Thyroid gland (tissue), 4 donors: Measurements from ENCODE around the gene DDA1. TPM values are rescaled to one million over a fixed set of nuclear protein-coding genes. Genes with fewer than 3 reads are reported as not detected.

Experiments used
- DNase-seq, 2 donors: peaks; one replicate each; pipeline ENCODE4 v3.0.0-alpha.2; 2019
- H3K27ac ChIP-seq, 3 donors: fragments of 200-600 bp; sonication (generic); 1 replicate in 2 of 3; 2 replicates in 1 of 3; pipeline ENCODE4 v1.5.1; 2016 to 2019; ENCODE audit warnings: mild to moderate bottlenecking in 1 of 3, moderate library complexity in 1 of 3
- H3K27me3 ChIP-seq: fragments of 200-600 bp; sonication (generic); one replicate; pipeline ENCODE4 v1.5.1; 2019
- H3K36me3 ChIP-seq, 2 donors: fragments of 200-600 bp; sonication (generic); one replicate each; pipeline ENCODE4 v1.5.1; 2016 to 2019
- H3K4me1 ChIP-seq, 2 donors: fragments of 200-600 bp; sonication (generic); one replicate each; pipeline ENCODE4 v1.5.1; 2017 to 2019
- H3K4me3 ChIP-seq, 3 donors: fragments of 200-600 bp; sonication (generic); replicated peaks in 1 of 3; 1 replicate in 2 of 3; 2 replicates in 1 of 3; pipeline ENCODE4 v1.5.1; 2016; ENCODE audit warnings: mild to moderate bottlenecking in 1 of 3
- H3K9me3 ChIP-seq: fragments of 200-600 bp; sonication (generic); one replicate; pipeline ENCODE4 v1.5.1; 2017
- CTCF ChIP-seq, 6 experiments: fragments of 200-600 bp in 3 of 6; fragments of 450-650 bp in 3 of 6; sonication (generic) in 3 of 6; IDR thresholded peaks; one replicate each; pipeline ENCODE4 v1.5.1; 2016 to 2019; ENCODE audit warnings: antibody characterized with exemption in 6 of 6, mild to moderate bottlenecking in 2 of 6, inconsistent platforms in 1 of 6, moderate library complexity in 1 of 6
- POLR2A ChIP-seq, 2 donors: fragments of 450-650 bp; IDR thresholded peaks; one replicate each; pipeline ENCODE4 v1.6.1; 2017; ENCODE audit warnings: antibody characterized with exemption in 2 of 2, mild to moderate bottlenecking in 2 of 2, moderate library complexity in 1 of 2
- WGBS, 2 donors: methylation state at CpG; one replicate each; pipeline ENCODE4 v1.1.5; 2017; 5-methylcytosine and 5-hydroxymethylcytosine counted together
- intact Hi-C: fragments of 100-400 bp; cut with DNase I; formaldehyde crosslinking; loops from one replicate; pipeline ENCODE4 v1.15.1; 2023
- total RNA-seq, 4 donors: library from RNA; depleted of rRNA; stranded (reverse); fragments of >200 nt; gene quantifications; one replicate each; pipeline ENCODE4 v1.2.3, GENCODE V29; 2016

Gene DDA1
- total RNA-seq, 4 donors from 2014 or later = 14.5 to 40.4 (median 20.1) TPM

- intact Hi-C loops = no loop called here
These were observed 26.2 kb downstream of the DDA1 start for GRCh38 chr19:17335575-17335974.

GRCh38 chr19:17336872-17337674 is 27.7 kb downstream of the DDA1 start, which contains the start of gene GTPBP3:
Gene GTPBP3, plus strand, starts transcription at chr19:17337553. Its CDS starts 59 bp downstream, at chr19:17337612.
- no peaks in the 10 kb centered on the region for H3K36me3 ChIP-seq
- no peaks in the 10 kb centered on the region for H3K27me3 ChIP-seq
- peak; percentile 99 for DNase-seq
- H3K27ac ChIP-seq = peak within 1 kb of the TSS; percentile 88 to 97 (median 94)
- H3K4me3 ChIP-seq = peak within 1 kb of the TSS; percentile 57 to 100 (median 94)
- no peaks in the 10 kb centered on the region for H3K9me3 ChIP-seq
- TF ChIP-seq CTCF (IDR thresholded peaks at IDR 0.05) = peak in 1 of 6 experiments; percentile 3
- no peak for TF ChIP-seq POLR2A (IDR thresholded peaks at IDR 0.05)
- intact Hi-C loops = no loop called here
- H3K4me1 ChIP-seq = peaks cover 22 to 32% of the 10 kb centered on the region in 2 donors
- 1% methylated on average over 32 to 34 of the region's 41 CpGs for WGBS, 2 donors

More at GRCh38 chr19:17335575-17335974, 26.2 kb downstream of the DDA1 start:
- DNase-seq = no peak
- H3K4me1 ChIP-seq = peaks cover 22 to 32% of the 10 kb centered on the region in 2 donors
- no peaks in the 10 kb centered on the region for H3K27me3 ChIP-seq
- H3K27ac ChIP-seq = no peak overlapping the region
- TF ChIP-seq CTCF (IDR thresholded peaks at IDR 0.05) = no peak
- TF ChIP-seq POLR2A (IDR thresholded peaks at IDR 0.05) = no peak
- WGBS, 2 donors = 70 to 73% methylated on average over 10 of the region's 10 CpGs
- H3K36me3 ChIP-seq = no peaks in the 10 kb centered on the region
- H3K4me3 ChIP-seq = no peak overlapping the region
- no peaks in the 10 kb centered on the region for H3K9me3 ChIP-seq

- intact Hi-C loops = no loop called here
- H3K9me3 ChIP-seq = no peaks in the 10 kb centered on the region
- H3K27ac ChIP-seq = no peak overlapping the region
- no peak for DNase-seq
- 11 to 16% methylated on average over 15 to 29 of the region's 50 CpGs for WGBS, 2 donors
- peaks cover 22 to 32% of the 10 kb centered on the region in 2 donors for H3K4me1 ChIP-seq
- TF ChIP-seq POLR2A (IDR thresholded peaks at IDR 0.05) (no peak), CTCF (IDR thresholded peaks at IDR 0.05) (no peak)
- H3K27me3 ChIP-seq = no peaks in the 10 kb centered on the region
- H3K4me3 ChIP-seq = peak overlapping the region; percentile 26 to 94 (median 57)
- no peaks in the 10 kb centered on the region for H3K36me3 ChIP-seq
These were observed 28.5 kb downstream of the DDA1 start for GRCh38 chr19:17337675-17338432.

- Histone ChIP-seq H3K4me3 (peak overlapping the region in 1 of 3 donors; percentile 94), H3K27me3 (no peaks in the 10 kb centered on the region), H3K36me3 (no peaks in the 10 kb centered on the region), H3K27ac (no peak overlapping the region), H3K4me1 (peaks cover 22 to 31% of the 10 kb centered on the region in 2 donors), H3K9me3 (no peaks in the 10 kb centered on the region)
- 88 to 90% methylated on average over 30 of the region's 30 CpGs for WGBS, 2 donors
- intact Hi-C loops = no loop called here
- no peak for DNase-seq
- TF ChIP-seq CTCF (IDR thresholded peaks at IDR 0.05) (no peak), POLR2A (IDR thresholded peaks at IDR 0.05) (no peak)
These were observed 29.2 kb downstream of the DDA1 start for GRCh38 chr19:17338433-17339078.
